Measurements from ENCODE around the gene CCDC141.
"Not testable (repeated sequence)": the region's sequence is repeated elsewhere in the genome, so short reads cannot be mapped to it uniquely, and the experiment has no call there.

The CCDC141 gene

GRCh38 chr2:179057737-179058136 is 7.8 kb upstream of the CCDC141 start:
- Histone ChIP-seq H4K20me1 (ENCODE audit: insufficient read depth, low read length) (no peaks in the 10 kb centered on the region), H3K9me3 (ENCODE audit: insufficient read depth, low read length, severe bottlenecking) (no peaks in the 10 kb centered on the region), H3K9ac (ENCODE audit: low read depth, low read length) (no peak overlapping the region), H2AFZ (ENCODE audit: low read depth, low read length) (no peak overlapping the region), H3K79me2 (ENCODE audit: insufficient read depth, low read length) (no peaks in the 10 kb centered on the region), H3K27ac (ENCODE audit: low read length) (no peak overlapping the region), H3K4me1 (ENCODE audit: insufficient read depth, low read length) (no peaks in the 10 kb centered on the region), H3K4me3 (ENCODE audit: low read depth in 1 of 2, low read length in 2 of 2) (no peak overlapping the region), H3K36me3 (ENCODE audit: insufficient read depth, low read length) (no peaks in the 10 kb centered on the region), H3K4me2 (ENCODE audit: insufficient read depth, low read length) (no peak overlapping the region), H3K27me3 (ENCODE audit: insufficient read depth, low read length, poor library complexity) (no peaks in the 10 kb centered on the region)
- ATAC-seq (ENCODE audit: insufficient read depth, low read depth) (no peak), DNase-seq (no peak)
- TF ChIP-seq EZH2 (IDR thresholded peaks at IDR 0.05; ENCODE audit: borderline replicate concordance, low read depth, low read length, severe bottlenecking) (no peak), CTCF (IDR thresholded peaks at IDR 0.05; ENCODE audit: borderline replicate concordance, extremely low read depth, low read length, poor library complexity, severe bottlenecking) (no peak)

- H3K36me3 ChIP-seq (ENCODE audit: insufficient read depth, low read length); H3K27ac ChIP-seq (ENCODE audit: low read length); DNase-seq; H3K4me3 ChIP-seq (ENCODE audit: low read depth in 1 of 2, low read length in 2 of 2); ATAC-seq (ENCODE audit: insufficient read depth, low read depth); H3K4me1 ChIP-seq (ENCODE audit: insufficient read depth, low read length); H2AFZ ChIP-seq (ENCODE audit: low read depth, low read length); H3K79me2 ChIP-seq (ENCODE audit: insufficient read depth, low read length); H4K20me1 ChIP-seq (ENCODE audit: insufficient read depth, low read length); H3K9ac ChIP-seq (ENCODE audit: low read depth, low read length); H3K9me3 ChIP-seq (ENCODE audit: insufficient read depth, low read length, severe bottlenecking); H3K4me2 ChIP-seq (ENCODE audit: insufficient read depth, low read length); H3K27me3 ChIP-seq (ENCODE audit: insufficient read depth, low read length, poor library complexity): not testable (repeated sequence)
Measured at GRCh38 chr2:179053568-179053967, 3.6 kb upstream of the CCDC141 start.

GRCh38 chr2:179051250-179051649 is 1.3 kb upstream of the CCDC141 start:
- Histone ChIP-seq H3K79me2 (ENCODE audit: insufficient read depth, low read length) (no peaks in the 10 kb centered on the region), H3K4me3 (ENCODE audit: low read depth in 1 of 2, low read length in 2 of 2) (no peak overlapping the region), H3K4me2 (ENCODE audit: insufficient read depth, low read length) (no peak overlapping the region), H3K36me3 (ENCODE audit: insufficient read depth, low read length) (no peaks in the 10 kb centered on the region), H3K9me3 (ENCODE audit: insufficient read depth, low read length, severe bottlenecking) (no peaks in the 10 kb centered on the region), H3K4me1 (ENCODE audit: insufficient read depth, low read length) (peaks cover 4% of the 10 kb centered on the region; the same call in 1 of the 2 replicates), H3K9ac (ENCODE audit: low read depth, low read length) (no peak overlapping the region), H3K27me3 (ENCODE audit: insufficient read depth, low read length, poor library complexity) (no peaks in the 10 kb centered on the region), H3K27ac (ENCODE audit: low read length) (no peak overlapping the region), H2AFZ (ENCODE audit: low read depth, low read length) (no peak overlapping the region), H4K20me1 (ENCODE audit: insufficient read depth, low read length) (no peaks in the 10 kb centered on the region)
- TF ChIP-seq EZH2 (IDR thresholded peaks at IDR 0.05; ENCODE audit: borderline replicate concordance, low read depth, low read length, severe bottlenecking) (no peak), CTCF (IDR thresholded peaks at IDR 0.05; ENCODE audit: borderline replicate concordance, extremely low read depth, low read length, poor library complexity, severe bottlenecking) (no peak)
- DNase-seq (no peak), ATAC-seq (ENCODE audit: insufficient read depth, low read depth) (peak; percentile 29; the same call in 1 of the 3 replicates)

- peaks cover 4% of the 10 kb centered on the region; the same call in 1 of the 2 replicates for H3K4me1 ChIP-seq (ENCODE audit: insufficient read depth, low read length)
- no peak overlapping the region for H3K4me3 ChIP-seq (ENCODE audit: low read depth in 1 of 2, low read length in 2 of 2)
- no peak for ATAC-seq (ENCODE audit: insufficient read depth, low read depth)
- no peak overlapping the region for H3K27ac ChIP-seq (ENCODE audit: low read length)
- DNase-seq: no peak
- H3K36me3 ChIP-seq (ENCODE audit: insufficient read depth, low read length): no peaks in the 10 kb centered on the region
- H3K9me3 ChIP-seq (ENCODE audit: insufficient read depth, low read length, severe bottlenecking): no peaks in the 10 kb centered on the region
- H3K4me2 ChIP-seq (ENCODE audit: insufficient read depth, low read length): no peak overlapping the region
- TF ChIP-seq CTCF (IDR thresholded peaks at IDR 0.05; ENCODE audit: borderline replicate concordance, extremely low read depth, low read length, poor library complexity, severe bottlenecking): no peak
- TF ChIP-seq EZH2 (IDR thresholded peaks at IDR 0.05; ENCODE audit: borderline replicate concordance, low read depth, low read length, severe bottlenecking): no peak
- no peak overlapping the region for H2AFZ ChIP-seq (ENCODE audit: low read depth, low read length)
- no peaks in the 10 kb centered on the region for H4K20me1 ChIP-seq (ENCODE audit: insufficient read depth, low read length)
- no peaks in the 10 kb centered on the region for H3K79me2 ChIP-seq (ENCODE audit: insufficient read depth, low read length)
- H3K27me3 ChIP-seq (ENCODE audit: insufficient read depth, low read length, poor library complexity): no peaks in the 10 kb centered on the region
- H3K9ac ChIP-seq (ENCODE audit: low read depth, low read length): no peak overlapping the region
Measured at GRCh38 chr2:179050755-179051154, 818 bp upstream of the CCDC141 start.
